HG03039 (cell line): ENCODE measurements around the gene LGALS7B.
A peak's percentile ranks its signal among the peaks of the same experiment; 100 is the strongest.
"Not testable (repeated sequence)": the region's sequence is repeated elsewhere in the genome, so short reads cannot be mapped to it uniquely, and the experiment has no call there.

ENCODE experiments used
- ATAC-seq: cut with Tn5 transposase; IDR thresholded peaks from one replicate; pipeline ENCODE4 v1.9.1; 2021; ENCODE audit warnings: mild to moderate bottlenecking, moderate library complexity; ENCODE audit not compliant: unreplicated experiment

Gene LGALS7B

DNA sequence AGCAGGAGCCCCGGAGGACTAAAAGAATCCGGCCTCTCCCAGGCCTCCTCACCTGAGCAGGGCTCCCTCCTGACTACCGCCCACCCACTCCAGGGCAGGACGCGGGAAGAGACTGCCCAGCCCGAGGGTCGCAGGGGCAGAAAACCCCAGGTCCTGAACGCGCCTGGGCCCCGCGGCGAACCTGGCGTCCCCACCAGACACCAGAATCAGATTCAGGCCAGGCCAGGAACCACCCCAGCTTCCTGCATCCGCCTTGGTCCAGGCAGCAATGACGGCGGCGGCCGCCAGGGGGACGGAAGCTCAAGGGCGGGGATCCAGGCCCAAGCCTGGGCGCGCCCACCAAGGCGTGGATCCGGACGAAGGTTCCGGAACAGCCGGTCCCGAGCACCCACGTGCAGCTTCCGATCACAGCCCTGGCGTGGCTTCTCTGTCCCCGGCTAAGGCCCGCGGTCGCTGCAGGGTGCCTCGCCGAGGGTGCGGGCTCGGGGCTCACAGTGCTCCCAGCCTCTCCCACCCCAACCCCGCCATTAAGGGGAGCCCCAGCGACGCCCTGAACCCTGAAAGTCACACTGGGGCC is 19.3 kb upstream of the LGALS7B start:
- no peak for ATAC-seq

DNA sequence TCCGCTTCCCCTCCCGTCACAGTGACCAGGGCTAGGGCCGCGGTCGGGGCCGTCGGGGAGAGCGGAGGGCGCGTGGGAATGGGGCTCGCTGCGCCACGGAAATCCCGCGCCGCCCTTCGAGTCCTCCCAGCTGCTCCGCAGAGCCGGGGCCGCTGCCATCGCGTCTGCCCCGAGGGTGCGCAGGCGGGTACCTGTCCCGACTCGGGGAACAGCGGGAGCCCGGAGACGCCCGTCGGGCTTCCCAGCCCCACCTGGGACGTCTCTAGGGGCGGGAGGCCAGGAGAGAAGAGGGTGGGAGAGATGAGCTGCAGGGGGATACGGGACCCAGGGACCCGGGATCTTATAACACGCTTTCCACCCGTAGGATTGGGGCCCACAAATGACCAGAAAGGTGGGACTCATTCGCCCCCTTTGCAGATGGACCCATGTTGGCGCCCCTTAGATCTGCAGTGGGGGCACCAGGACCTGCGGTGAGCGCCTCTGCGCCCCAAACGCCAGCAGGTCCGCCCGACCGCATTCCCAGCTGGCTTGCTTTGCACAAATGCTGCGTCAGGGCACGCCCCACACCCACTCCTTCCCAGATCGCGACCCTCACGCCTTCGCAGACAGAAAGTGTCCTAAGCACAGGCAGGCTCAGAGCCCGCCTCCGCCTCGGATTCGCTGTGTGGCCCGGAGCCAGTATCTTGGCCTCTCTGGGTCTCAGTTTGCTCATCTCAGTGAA is 18.6 kb upstream of the LGALS7B start:
- peak; percentile 24 for ATAC-seq

DNA sequence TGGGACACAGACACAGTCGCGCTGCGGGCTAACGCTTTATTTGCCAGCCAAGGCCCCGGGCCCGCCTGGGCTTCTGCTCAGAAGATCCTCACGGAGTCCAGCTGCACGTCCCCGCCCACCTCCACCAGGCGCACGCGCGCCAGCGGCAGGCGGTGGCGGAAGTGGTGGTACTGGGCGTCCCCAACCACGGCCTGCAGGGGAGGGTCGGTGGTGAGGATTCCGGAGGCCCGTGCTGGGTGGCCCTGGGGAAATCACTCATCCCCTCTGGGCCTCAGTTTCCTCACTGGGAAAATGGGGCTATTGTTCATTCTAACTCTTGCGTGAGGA is 18.1 kb upstream of the LGALS7B start:
- ATAC-seq: peak; percentile 49

DNA sequence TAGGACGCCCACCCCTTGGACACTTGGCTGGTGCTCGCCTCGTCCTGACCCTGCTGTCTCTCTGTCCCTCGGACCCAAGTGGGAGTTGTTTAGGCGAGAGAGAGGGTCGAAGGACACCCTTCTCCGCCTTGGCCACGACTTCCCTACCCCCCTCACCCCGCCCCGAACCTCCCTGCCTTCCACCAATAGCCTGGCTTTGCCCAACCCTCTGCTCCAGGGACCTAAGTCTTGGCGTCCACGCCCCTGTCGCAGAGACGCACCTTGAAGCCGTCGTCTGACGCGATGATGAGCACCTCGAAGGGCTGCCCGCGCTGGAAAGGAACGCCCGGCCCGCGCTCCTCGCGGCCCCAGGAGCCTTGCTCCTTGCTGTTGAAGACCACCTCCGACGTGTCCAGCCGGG is 17.4 kb upstream of the LGALS7B start:
- not testable (repeated sequence) for ATAC-seq

DNA sequence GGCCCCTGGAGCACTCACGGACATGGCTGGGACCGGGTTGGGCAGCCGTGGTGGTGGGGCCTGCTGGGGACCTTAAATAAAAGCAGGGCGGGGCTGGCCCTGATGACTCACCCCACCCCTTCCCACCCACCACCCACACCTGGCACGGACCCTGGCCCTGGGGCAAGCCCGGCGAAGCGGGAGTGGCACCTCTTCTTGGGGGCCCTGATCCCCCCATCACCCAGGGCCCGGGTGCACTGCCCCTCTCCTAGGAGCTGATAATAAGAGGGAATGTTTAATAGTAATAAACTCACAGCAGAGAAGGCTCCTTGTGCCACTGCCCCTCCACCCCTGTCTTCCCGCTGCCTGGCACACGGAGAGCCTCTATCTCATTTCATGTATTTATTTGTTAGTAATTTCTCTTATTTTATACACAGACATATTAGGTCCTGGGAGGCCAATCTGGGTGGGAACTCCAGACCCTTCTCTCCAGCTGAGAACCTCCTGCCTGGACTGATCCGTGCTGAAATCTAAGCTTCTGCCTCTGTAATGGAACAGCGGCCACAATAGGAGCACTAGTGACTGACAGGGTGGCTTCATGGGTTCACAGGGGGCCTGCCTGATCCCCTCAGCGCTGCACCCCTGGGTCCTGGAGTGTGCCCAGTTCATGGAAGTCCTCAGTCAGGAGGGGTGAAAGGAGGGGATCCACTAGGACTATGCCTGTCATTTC is 15.4 kb upstream of the LGALS7B start, which contains the start of gene LGALS7:
Gene LGALS7 (minus strand): TSS at position 49 of the 709 bp plus-strand sequence. CDS start 25 bp downstream, at position 24.
- ATAC-seq: no peak

DNA sequence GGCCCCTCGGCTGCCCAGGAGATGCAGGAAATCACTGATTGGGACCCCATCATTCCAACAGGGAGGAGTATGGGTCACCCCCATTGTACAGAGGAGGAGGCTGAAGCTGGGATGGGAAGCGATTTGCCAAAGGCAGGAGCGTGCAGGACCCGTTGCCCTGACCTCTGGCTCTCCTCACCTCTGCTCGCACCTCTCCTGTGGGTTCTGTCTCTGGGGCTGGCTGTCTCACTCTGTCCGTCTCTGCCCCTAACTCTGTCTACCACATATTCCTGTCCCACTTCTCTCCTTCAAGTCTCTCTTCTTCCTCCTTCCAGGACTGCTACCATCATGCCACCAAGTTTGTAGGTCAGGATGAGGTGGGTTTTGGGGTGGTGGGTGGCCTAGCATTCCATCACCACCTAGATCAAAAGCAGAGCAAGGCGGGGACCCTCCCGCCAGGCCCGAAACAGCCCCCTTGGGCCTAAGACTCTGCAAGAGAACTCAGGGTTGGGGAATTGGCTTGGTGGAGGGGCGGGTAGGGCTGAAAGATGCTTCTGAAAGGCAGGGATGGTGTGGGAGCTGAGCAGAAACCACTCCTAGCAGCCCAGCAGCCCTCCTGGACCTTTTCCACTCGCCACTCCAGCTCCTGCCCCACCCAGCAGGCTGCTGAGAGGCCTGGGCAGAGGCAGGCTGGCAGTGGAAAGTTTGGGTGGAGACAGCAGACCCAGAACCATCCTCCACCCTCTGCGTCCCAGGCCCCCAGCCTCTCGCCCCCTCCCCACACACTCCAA is 14.6 kb upstream of the LGALS7B start:
- no peak for ATAC-seq

DNA sequence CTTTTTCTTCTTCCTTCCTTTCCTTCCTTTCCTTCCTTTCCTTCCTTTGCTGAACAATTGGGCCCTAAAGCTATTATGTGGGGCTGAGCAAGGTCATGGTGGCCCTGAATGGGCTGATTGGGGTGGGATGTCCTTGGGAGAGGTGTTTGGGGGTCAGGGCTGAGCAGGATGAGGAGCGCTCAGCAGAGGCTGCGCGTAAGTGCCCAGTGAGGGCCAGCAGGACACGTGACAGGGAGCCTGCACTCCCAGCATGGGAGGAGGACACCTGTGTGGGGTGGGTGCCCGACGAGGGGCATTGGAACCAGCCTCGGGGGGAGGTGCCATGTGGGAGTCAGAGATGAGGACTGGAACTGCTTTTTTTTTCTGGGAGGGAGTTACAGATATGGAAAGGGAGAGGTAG is 10.3 kb upstream of the LGALS7B start:
- no peak for ATAC-seq

DNA sequence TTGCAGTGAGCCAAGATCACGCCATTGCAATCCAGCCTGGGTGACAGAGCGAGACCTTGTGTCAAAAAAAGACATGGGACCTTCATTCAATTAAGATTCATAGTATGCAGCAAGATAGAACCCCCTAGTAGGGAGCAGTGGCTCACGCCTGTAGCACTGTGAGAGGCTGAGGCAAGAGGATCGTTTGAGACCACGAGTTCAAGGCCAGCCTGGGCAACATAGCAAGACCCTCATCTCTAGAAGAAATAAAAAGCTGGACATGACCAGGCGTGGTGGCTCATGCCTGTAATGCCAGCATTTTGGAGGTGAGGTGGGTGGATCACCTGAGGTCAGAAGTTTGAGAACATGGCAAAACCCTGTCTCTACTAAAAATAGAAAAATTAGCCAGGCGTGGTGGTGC is 8.6 kb upstream of the LGALS7B start:
- ATAC-seq: no peak

DNA sequence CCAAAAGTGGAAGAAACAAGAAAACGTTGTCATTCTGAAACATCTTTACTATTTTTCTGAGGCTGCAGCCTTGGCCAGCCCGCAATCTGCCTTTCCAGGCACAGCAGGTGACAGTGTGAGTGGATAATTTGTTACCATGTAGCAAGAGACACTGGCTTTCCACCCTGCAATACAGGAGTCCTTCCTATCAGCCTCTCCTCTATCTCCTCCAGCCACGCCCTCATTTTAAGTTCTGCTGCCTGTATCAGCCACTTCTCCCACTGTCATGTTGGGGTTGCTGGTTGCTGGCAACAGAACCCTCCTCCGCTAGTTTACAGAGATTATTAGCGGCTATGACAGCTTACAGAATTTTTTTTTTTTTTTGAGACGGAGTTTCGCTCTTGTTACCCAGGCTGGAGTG is 7.9 kb upstream of the LGALS7B start:
- no peak for ATAC-seq

DNA sequence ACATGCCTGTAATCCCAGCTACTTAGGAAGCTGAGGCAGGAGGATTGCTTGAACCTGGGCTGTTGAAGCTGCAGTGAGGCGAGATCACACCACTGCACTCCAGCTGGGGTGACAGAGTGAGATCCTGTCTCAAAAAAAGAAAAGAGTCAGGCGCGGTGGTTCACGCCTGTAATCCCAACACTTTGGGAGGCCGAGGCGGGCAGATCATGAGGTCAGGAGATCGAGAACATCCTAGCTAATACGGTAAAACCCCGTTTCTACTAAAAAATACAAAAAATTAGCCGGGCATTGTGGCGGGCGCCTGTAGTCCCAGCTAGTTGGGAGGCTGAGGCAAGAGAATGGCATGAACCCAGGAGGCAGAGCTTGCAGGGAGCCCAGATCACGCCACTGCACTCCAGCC is 6.8 kb upstream of the LGALS7B start:
- not testable (repeated sequence) for ATAC-seq

DNA sequence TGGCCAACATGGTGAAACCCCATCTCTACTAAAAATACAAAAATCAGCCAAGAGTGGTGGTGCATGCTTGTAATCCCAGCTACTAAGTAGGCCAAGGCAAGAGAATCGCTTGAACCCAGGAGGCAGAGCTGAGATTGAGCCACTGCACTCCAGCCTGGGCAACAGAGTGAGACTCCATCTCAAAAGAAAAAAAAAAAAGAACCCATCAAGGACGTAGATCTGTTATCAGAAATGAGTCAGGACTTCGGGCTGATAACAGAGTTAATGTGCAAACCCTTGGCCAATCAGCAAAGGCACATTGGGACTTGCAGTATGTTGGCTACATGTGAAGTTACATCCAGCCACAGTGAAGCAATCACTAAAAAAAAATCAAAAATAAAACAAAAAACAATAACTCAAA is 4.8 kb upstream of the LGALS7B start:
- ATAC-seq: no peak

DNA sequence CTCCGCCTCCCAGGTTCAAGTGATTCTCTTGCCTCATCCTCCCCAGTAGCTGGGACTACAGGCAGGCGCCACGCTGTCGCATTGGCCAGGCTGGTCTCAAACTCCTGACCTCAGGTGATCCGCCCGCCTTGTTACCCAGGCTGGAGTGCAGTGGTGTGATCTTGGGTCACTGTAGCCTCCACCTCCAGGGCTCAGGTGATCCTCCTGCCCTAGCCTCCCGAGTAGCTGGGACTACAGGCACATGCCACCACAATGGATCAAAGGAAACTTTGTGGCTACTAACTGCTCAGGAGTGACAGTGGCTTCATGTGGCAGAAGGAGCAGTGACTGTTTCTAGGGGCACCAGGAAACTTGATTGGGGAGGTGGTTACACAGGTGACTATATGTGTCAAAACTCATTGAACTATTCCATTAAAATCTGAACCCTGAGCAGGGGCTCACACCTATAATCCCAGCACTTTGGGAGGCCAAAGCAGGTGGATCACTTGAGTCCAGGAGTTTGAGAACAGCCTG is 3.8 kb upstream of the LGALS7B start:
- ATAC-seq: no peak

DNA sequence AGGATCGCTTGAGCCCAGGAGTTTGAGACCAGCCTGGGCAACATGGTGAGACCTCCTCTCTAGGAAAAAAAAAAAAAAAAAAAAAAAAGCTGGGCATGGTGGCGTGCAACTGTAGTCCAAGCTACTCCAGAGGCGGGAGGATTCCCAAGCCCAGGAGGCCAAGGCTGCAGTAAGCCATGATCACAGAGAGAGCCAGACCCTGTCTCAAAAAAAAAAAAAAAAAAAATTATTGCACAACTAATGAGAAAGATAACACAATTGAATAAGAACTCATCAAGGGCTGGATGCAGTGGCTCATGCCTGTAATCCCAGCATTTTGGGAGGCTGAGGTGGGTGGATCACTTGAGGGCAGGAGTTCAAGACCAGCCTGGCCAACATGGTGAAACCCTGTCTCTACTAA is 2.9 kb upstream of the LGALS7B start:
- not testable (repeated sequence) for ATAC-seq

DNA sequence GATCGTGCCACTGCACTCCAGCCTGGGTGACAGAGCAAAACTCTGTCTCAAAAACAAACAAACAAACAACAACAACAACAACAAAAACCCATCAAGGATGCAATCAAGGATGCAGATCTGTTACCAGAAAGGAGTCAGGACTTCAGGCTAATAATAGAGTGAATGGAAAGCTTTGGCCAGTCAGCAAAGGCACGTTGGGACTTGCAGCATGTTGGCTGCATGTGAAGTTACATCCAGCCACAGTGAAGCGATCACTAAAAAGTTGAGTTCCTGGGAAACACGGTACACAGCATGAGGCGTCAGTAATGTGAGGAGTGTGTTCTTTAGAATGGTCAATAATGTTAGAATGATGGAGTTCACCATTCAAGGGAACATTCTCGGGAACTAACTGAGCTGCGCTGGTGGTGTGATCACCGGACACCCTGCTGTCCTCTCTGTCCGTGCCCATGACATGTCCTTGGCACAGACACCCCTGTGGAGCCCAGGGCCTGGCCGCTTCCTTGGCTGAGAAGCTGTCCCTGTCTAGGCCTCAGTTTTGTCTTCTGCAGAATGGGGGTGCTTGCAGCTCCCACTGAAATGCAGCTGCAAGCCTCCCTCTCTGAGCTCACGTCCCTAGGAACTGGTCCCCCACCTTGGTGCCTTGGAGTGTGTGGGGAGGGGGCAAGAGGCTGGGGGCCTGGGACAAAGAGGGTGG is 2.3 kb upstream of the LGALS7B start:
- no peak for ATAC-seq

DNA sequence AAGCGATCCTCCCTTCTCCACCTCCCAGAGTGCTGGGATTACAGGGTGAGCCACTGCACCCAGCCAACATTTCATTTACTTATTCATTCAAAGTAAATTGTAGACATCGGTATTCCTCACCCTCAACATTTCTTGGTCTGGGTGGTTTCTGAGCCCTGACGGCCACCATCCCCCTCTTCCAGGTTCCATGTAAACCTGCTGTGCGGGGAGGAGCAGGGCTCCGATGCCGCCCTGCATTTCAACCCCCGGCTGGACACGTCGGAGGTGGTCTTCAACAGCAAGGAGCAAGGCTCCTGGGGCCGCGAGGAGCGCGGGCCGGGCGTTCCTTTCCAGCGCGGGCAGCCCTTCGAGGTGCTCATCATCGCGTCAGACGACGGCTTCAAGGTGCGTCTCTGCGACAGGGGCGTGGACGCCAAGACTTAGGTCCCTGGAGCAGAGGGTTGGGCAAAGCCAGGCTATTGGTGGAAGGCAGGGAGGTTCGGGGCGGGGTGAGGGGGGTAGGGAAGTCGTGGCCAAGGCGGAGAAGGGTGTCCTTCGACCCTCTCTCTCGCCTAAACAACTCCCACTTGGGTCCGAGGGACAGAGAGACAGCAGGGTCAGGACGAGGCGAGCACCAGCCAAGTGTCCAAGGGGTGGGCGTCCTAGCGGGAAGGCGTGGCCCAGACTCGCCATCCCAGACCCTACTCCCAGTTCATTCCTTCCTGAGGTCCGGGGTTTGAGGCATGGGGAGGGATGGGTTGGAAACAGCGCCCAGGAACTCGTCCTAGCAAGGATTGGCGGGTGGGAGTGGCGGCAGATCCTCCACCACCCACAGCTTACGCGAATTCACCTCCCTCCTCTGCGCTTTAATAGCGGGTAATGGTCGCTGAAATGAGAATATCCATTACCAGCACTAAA is 1.8 kb downstream of the LGALS7B start:
- ATAC-seq: not testable (repeated sequence)

DNA sequence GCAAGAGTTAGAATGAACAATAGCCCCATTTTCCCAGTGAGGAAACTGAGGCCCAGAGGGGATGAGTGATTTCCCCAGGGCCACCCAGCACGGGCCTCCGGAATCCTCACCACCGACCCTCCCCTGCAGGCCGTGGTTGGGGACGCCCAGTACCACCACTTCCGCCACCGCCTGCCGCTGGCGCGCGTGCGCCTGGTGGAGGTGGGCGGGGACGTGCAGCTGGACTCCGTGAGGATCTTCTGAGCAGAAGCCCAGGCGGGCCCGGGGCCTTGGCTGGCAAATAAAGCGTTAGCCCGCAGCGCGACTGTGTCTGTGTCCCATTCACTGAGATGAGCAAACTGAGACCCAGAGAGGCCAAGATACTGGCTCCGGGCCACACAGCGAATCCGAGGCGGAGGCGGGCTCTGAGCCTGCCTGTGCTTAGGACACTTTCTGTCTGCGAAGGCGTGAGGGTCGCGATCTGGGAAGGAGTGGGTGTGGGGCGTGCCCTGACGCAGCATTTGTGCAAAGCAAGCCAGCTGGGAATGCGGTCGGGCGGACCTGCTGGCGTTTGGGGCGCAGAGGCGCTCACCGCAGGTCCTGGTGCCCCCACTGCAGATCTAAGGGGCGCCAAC is 2.6 kb downstream of the LGALS7B start:
- not testable (repeated sequence) for ATAC-seq

DNA sequence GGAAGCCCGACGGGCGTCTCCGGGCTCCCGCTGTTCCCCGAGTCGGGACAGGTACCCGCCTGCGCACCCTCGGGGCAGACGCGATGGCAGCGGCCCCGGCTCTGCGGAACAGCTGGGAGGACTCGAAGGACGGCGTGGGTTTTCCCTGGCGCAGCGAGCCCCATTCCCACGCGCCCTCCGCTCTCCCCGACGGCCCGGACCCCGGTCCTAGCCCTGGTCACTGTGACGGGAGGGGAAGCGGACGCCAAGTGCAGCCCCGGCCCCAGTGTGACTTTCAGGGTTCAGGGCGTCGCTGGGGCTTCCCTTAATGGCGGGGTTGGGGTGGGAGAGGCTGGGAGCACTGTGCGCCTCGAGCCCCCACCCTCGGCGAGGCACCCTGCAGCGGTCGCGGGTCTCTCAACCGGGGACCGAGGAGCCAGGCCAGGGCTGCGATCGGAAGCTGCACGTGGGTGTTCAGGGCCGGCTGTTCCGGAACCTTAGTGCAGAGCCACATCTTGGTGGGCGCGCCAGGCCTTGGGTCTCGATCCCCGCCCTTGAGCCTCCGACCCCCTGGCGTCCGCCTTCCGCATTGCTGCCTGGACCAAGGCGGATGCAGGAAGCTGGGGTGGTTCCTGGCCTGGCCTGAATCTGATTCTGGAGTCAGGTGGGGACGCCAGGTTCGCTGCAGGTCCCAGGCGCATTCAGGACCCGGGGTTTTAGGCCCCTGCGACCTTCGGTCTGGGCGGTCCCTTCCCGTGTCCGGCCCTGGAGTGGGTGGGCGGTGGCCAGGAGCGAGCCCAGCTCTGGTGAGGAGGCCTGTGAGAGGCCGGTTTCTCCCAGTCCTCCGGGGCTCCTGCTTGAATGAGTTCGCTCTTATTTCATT is 3.5 kb downstream of the LGALS7B start:
- ATAC-seq: no peak

DNA sequence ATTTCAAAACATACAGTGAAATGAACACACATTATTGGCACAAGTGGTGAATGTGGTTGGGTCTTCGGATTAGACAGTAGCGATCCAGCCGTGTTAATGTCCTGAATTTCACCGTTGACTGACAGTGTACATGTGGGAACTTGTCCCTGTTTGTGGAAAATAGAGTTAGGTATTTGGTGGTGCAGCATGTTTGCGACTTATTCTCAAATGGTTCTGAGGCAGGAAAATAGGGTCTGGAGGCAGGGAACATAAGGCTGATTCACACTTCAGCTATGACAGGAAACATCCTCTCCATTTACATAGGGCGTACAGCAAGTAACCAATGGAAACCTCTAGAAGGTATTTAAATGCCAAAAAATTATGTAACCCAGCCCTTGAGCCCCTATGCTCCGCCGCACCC is 4.2 kb downstream of the LGALS7B start:
- ATAC-seq: no peak
